Esophagus muscularis mucosa (tissue), 4 donors: ENCODE measurements around the gene LRRC8D. TPM values are rescaled to one million over a fixed set of nuclear protein-coding genes. Genes with fewer than 3 reads are reported as not detected.

Source experiments
- DNase-seq: peaks from one replicate; pipeline ENCODE4 v3.0.0-alpha.2; 2017; ENCODE audit errors: extremely low spot score
- H3K27ac ChIP-seq, 4 donors: fragments of 200-600 bp; sonication (generic); replicated peaks in 1 of 4; 1 replicate in 3 of 4; 2 replicates in 1 of 4; pipeline ENCODE4 v1.5.1; 2016 to 2019; ENCODE audit warnings: mild to moderate bottlenecking in 1 of 4
- H3K27me3 ChIP-seq, 4 donors: fragments of 200-600 bp; sonication (generic); one replicate each; pipeline versions ENCODE4 v1.5.1 to v1.6.0; 2016 to 2019
- H3K36me3 ChIP-seq, 4 donors: fragments of 200-600 bp; sonication (generic); one replicate each; pipeline ENCODE4 v1.5.1; 2016 to 2019
- H3K4me1 ChIP-seq, 4 donors: fragments of 200-600 bp; sonication (generic); one replicate each; pipeline ENCODE4 v1.5.1; 2016 to 2019
- H3K4me3 ChIP-seq, 4 donors: fragments of 200-600 bp; sonication (generic); 1 replicate in 2 of 4; 2 replicates in 2 of 4; pipeline ENCODE4 v1.5.1; 2016 to 2019; ENCODE audit warnings: mild to moderate bottlenecking in 4 of 4, moderate library complexity in 1 of 4
- H3K9me3 ChIP-seq, 4 donors: fragments of 200-600 bp; sonication (generic); 1 replicate in 3 of 4; 2 replicates in 1 of 4; pipeline ENCODE4 v1.5.1; 2016 to 2019
- CTCF ChIP-seq, 3 experiments: fragments of 200-600 bp in 2 of 3; fragments of 450-650 bp in 1 of 3; sonication (generic) in 2 of 3; IDR thresholded peaks; one replicate each; pipeline ENCODE4 v1.5.1; 2017 to 2019; ENCODE audit warnings: antibody characterized with exemption in 3 of 3, mild to moderate bottlenecking in 2 of 3, moderate library complexity in 1 of 3
- EP300 ChIP-seq: sonication (generic); formaldehyde crosslinking; IDR thresholded peaks from one replicate; pipeline ENCODE4 v1.6.1; 2017; ENCODE audit warnings: antibody characterized with exemption
- POLR2A ChIP-seq: fragments of 450-650 bp; IDR thresholded peaks from one replicate; pipeline ENCODE4 v1.6.1; 2017; ENCODE audit warnings: antibody characterized with exemption, moderate library complexity, mild to moderate bottlenecking, low read depth
- POLR2AphosphoS5 ChIP-seq, 2 donors: sonication (generic); formaldehyde crosslinking; IDR thresholded peaks; one replicate each; pipeline ENCODE4 v1.6.1; 2017; ENCODE audit warnings: antibody characterized with exemption in 2 of 2
- WGBS: methylation state at CpG from one replicate; pipeline ENCODE4 v1.1.5; 2018; 5-methylcytosine and 5-hydroxymethylcytosine counted together
- intact Hi-C: fragments of 100-400 bp; cut with DNase I; formaldehyde crosslinking; loops from one replicate; pipeline ENCODE4 v1.15.1; 2023
- total RNA-seq, 4 donors: library from RNA; depleted of rRNA; stranded (reverse); fragments of >200 nt; gene quantifications; one replicate each; pipeline versions ENCODE4 v1.1.0 to v1.2.1, GENCODE V29; 2016

The LRRC8D gene
- total RNA-seq, 4 donors from 2014 or later, result 4.2 to 10.4 (median 6.6) TPM

GRCh38 chr1:89837036-89837481, 16.2 kb downstream of the LRRC8D start:
- Histone ChIP-seq H3K36me3 (no peaks in the 10 kb centered on the region), H3K4me1 (peaks cover 8 to 35% (median 25%) of the 10 kb centered on the region in 4 donors), H3K4me3 (no peak overlapping the region), H3K27ac (no peak overlapping the region), H3K9me3 (no peaks in the 10 kb centered on the region), H3K27me3 (no peaks in the 10 kb centered on the region)
- DNase-seq, result no peak
- TF ChIP-seq POLR2AphosphoS5 (IDR thresholded peaks at IDR 0.05), result no peak
- intact Hi-C loops, result no loop called here

DNA sequence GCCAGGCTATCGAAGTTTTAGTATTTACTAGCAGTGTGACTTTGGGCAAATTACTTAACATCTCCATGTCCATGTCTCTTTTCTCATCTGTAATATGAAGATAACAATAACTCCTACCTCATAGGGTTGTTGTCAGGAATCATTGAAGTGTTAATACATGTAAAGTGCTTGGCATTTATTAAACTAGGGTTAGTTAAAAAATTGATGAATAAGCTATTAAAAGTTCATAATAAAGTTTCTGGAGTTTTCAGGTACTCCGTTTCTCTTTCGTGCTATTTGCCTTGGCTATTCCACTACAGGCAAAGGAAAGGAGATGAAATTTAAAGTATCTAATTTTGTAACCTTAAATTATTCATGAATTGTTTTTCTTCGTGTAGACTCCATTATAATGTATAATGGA, 16.7 kb downstream of the LRRC8D start:
- TF ChIP-seq POLR2A (no peak), CTCF (IDR thresholded peaks at IDR 0.05) (no peak), EP300 (no peak), POLR2AphosphoS5 (IDR thresholded peaks at IDR 0.05) (no peak)
- WGBS, result 95% methylated on average over 4 of the region's 4 CpGs
- no peaks in the 10 kb centered on the region for H3K9me3 ChIP-seq
- intact Hi-C loops, result no loop called here
- H3K27ac ChIP-seq, result no peak overlapping the region
- H3K4me3 ChIP-seq, result no peak overlapping the region
- no peak for DNase-seq
- no peaks in the 10 kb centered on the region for H3K27me3 ChIP-seq
- peaks cover 11 to 36% (median 28%) of the 10 kb centered on the region in 4 donors for H3K4me1 ChIP-seq
- no peaks in the 10 kb centered on the region for H3K36me3 ChIP-seq

DNA sequence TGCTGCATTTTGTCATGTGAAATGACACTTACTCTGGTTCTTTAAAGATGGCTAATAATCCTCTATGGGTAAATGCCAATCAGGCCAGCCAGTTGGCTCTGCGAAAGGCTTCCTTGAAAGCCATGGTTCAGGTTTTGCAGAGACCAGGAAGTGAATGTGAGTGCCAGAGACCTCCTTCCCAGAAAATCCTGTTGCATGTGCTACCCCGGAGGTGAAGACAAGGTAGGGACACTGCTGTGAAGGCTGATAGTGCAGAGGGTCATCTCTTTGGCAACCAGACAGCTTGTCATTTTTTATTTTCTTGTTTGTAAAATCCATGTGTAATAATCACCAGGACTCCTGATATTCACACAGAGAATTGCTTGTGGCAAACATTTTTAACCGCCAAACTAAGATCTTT, 18.7 kb downstream of the LRRC8D start:
- Histone ChIP-seq H3K27me3 (no peaks in the 10 kb centered on the region), H3K4me1 (peaks cover 20 to 43% (median 34%) of the 10 kb centered on the region in 4 donors)

DNA sequence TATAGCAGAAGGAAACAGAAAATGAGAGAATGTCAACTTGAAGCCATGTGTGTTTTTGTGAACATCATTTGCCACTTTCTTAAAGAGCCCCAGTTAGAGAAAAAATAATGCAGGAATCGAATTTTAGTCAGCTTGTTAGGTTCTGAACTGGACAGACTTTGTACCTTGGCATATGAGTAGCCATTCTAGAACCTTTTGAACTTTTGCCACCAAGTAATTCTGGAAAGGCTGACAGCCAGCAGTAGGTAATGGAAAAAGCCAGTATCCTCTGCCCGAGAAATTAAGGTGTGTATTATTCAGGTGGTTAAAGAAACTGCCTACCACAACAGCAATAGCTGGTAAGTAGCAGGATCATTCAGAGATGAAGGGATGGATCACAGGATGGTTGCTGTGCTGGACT, 20.7 kb downstream of the LRRC8D start:
- H3K4me3 ChIP-seq, result no peak overlapping the region
- DNase-seq, result no peak
- intact Hi-C loops, result no loop called here
- H3K27ac ChIP-seq, result no peak overlapping the region
- WGBS, result 93% methylated on average over 2 of the region's 2 CpGs
- H3K27me3 ChIP-seq, result no peaks in the 10 kb centered on the region
- peaks cover 0 to 3% (median 0%) of the 10 kb centered on the region in 4 donors for H3K36me3 ChIP-seq
- peaks cover 12 to 26% (median 17%) of the 10 kb centered on the region in 4 donors for H3K4me1 ChIP-seq
- TF ChIP-seq CTCF (IDR thresholded peaks at IDR 0.05) (no peak), EP300 (no peak), POLR2AphosphoS5 (IDR thresholded peaks at IDR 0.05) (no peak), POLR2A (no peak)
- no peaks in the 10 kb centered on the region for H3K9me3 ChIP-seq

More for the DNA sequence above, 18.7 kb downstream of the LRRC8D start:
- Histone ChIP-seq H3K4me3 (no peak overlapping the region), H3K36me3 (no peaks in the 10 kb centered on the region), H3K9me3 (no peaks in the 10 kb centered on the region), H3K27ac (no peak overlapping the region)
- intact Hi-C loops, result no loop called here
- 96% methylated on average over 3 of the region's 3 CpGs for WGBS
- DNase-seq, result no peak
- TF ChIP-seq POLR2AphosphoS5 (IDR thresholded peaks at IDR 0.05), result no peak

- intact Hi-C loops, result loop anchor here (2.0 kb wide), 1 partner anchor 144 kb away; no protein-coding TSS in a partner anchor
- Histone ChIP-seq H3K4me3 (peak overlapping the region; percentile 75 to 84 (median 76)), H3K4me1 (peaks cover 12 to 22% (median 17%) of the 10 kb centered on the region in 4 donors), H3K36me3 (peaks cover 0 to 3% (median 0%) of the 10 kb centered on the region in 4 donors), H3K27ac (peak overlapping the region; percentile 73 to 82 (median 77)), H3K27me3 (no peaks in the 10 kb centered on the region), H3K9me3 (no peaks in the 10 kb centered on the region)
- TF ChIP-seq POLR2AphosphoS5 (IDR thresholded peaks at IDR 0.05), result no peak
- no peak for TF ChIP-seq CTCF (IDR thresholded peaks at IDR 0.05)
- no peak for TF ChIP-seq POLR2A
- no peak for TF ChIP-seq EP300
- 25% methylated on average over 9 of the region's 9 CpGs for WGBS
- DNase-seq, result no peak
Observed at GRCh38 chr1:89842567-89843272, 21.9 kb downstream of the LRRC8D start.
